NCI-H446 (cell line): Measurements from ENCODE around the gene WWC2.

Experiments
- DNase-seq, 2 experiments: peaks; one replicate each; lab custom pipeline; 2025; lab: John Stamatoyannopoulos, UW

WWC2 gene

GRCh38 chr4:183329954-183330742 lies 231.1 kb downstream of the WWC2 start:
- no peak for DNase-seq

GRCh38 chr4:183330841-183331240 lies 231.8 kb downstream of the WWC2 start:
- no peak for DNase-seq

- DNase-seq: no peak
Measured at GRCh38 chr4:183332447-183332846, 233.4 kb downstream of the WWC2 start.

GRCh38 chr4:183333202-183333601 lies 234.1 kb downstream of the WWC2 start:
- no peak for DNase-seq

- no peak for DNase-seq
Measured at GRCh38 chr4:183333983-183334382, 234.9 kb downstream of the WWC2 start.

- no peak for DNase-seq
Measured at GRCh38 chr4:183335369-183335940, 236.4 kb downstream of the WWC2 start.

GRCh38 chr4:183337349-183337748 lies 238.3 kb downstream of the WWC2 start:
- no peak for DNase-seq

GRCh38 chr4:183337833-183338232 lies 238.8 kb downstream of the WWC2 start:
- no peak for DNase-seq

GRCh38 chr4:183342541-183343533 lies 243.8 kb downstream of the WWC2 start:
- DNase-seq: no peak

- DNase-seq: no peak
Measured at GRCh38 chr4:183343730-183344129, 244.7 kb downstream of the WWC2 start.

- DNase-seq: no peak
Measured at GRCh38 chr4:183344523-183345255, 245.6 kb downstream of the WWC2 start.

GRCh38 chr4:183345261-183345660 lies 246.2 kb downstream of the WWC2 start:
- no peak for DNase-seq

GRCh38 chr4:183347146-183347545 lies 248.1 kb downstream of the WWC2 start:
- DNase-seq: no peak

GRCh38 chr4:183347566-183347965 lies 248.5 kb downstream of the WWC2 start:
- DNase-seq: no peak

GRCh38 chr4:183348136-183348535 lies 249.1 kb downstream of the WWC2 start:
- DNase-seq: no peak

- no peak for DNase-seq
Measured at GRCh38 chr4:183348706-183349659, 249.9 kb downstream of the WWC2 start.

- no peak for DNase-seq
Measured at GRCh38 chr4:183349673-183350072, 250.6 kb downstream of the WWC2 start.

GRCh38 chr4:183350317-183351071 lies 251.4 kb downstream of the WWC2 start:
- DNase-seq: no peak

- DNase-seq: no peak
Measured at GRCh38 chr4:183352546-183352945, 253.5 kb downstream of the WWC2 start.

- DNase-seq: no peak
Measured at GRCh38 chr4:183353557-183353956, 254.5 kb downstream of the WWC2 start.
